ENCODE data around the gene ABCC5. TPM values are rescaled to one million over a fixed set of nuclear protein-coding genes. Genes with fewer than 3 reads are reported as not detected.
A peak's percentile ranks its signal among the peaks of the same experiment; 100 is the strongest.

The ABCC5 gene
- total and polyA plus RNA-seq, 7 donors, result 13.8 to 39.6 (median 22.0) TPM

DNA sequence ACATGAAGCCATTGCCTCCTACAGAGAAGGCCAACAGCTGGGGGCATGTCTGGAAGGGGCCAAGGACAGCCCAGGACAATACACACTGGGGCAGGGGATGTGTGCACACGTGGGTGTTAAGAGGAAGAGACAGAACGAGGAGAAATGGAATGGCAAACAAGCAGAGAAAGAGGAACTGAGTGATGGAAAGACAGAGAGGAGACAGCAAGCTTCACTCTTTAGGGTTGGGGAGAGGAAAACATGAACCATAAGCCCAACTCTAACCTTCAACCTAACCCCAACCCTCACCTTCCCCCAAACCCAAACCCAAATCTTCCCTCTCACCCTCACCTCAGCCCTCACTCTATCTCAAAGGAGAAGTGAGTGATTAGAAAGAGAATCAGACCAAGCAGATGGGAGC is 121.1 kb downstream of the ABCC5 start:
- WGBS, 2 donors, result 36 to 47% methylated on average over 2 of the region's 2 CpGs
- TF ChIP-seq, protein P1, sequence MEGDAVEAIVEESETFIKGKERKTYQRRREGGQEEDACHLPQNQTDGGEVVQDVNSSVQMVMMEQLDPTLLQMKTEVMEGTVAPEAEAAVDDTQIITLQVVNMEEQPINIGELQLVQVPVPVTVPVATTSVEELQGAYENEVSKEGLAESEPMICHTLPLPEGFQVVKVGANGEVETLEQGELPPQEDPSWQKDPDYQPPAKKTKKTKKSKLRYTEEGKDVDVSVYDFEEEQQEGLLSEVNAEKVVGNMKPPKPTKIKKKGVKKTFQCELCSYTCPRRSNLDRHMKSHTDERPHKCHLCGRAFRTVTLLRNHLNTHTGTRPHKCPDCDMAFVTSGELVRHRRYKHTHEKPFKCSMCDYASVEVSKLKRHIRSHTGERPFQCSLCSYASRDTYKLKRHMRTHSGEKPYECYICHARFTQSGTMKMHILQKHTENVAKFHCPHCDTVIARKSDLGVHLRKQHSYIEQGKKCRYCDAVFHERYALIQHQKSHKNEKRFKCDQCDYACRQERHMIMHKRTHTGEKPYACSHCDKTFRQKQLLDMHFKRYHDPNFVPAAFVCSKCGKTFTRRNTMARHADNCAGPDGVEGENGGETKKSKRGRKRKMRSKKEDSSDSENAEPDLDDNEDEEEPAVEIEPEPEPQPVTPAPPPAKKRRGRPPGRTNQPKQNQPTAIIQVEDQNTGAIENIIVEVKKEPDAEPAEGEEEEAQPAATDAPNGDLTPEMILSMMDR (IDR thresholded peaks at IDR 0.05), result no peak
- peaks cover 0 to 5% (median 0%) of the 10 kb centered on the region in 4 donors for H3K4me1 ChIP-seq
- H3K27me3 ChIP-seq, result peaks cover 0 to 22% (median 0%) of the 10 kb centered on the region in 3 donors
- H3K36me3 ChIP-seq, result no peaks in the 10 kb centered on the region
- no peak for DNase-seq
- H3K4me3 ChIP-seq, result no peak overlapping the region
- intact Hi-C loops (cut with DNase I), result loop anchor here (5.0 kb wide), 1 partner anchor 241 kb away; the partner anchor contains the start of gene EIF2B5
- no peaks in the 10 kb centered on the region for H3K9me3 ChIP-seq
- no peak overlapping the region for H3K27ac ChIP-seq

DNA sequence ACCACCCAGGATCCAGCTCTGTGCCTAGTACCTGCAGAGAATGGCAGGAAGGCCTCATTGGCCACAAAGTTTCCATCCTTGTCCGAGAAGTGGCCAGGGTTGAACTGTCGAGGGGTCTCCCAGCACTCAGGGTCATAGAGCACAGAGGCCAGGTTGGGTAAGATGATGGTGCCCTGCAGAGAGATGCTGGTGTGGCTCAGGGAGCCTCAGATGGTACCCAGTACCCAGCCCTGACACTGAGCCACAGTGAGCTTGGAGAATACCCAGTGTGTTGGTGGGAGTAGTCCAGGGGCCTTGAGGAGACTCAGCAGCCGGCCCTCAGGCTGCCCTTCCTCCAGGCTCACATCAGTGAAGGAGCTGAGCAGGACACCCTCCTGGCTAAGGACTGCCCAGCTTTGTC is 121.5 kb downstream of the ABCC5 start:
- Histone ChIP-seq H3K36me3 (no peaks in the 10 kb centered on the region), H3K9me3 (no peaks in the 10 kb centered on the region), H3K4me1 (peaks cover 0 to 5% (median 0%) of the 10 kb centered on the region in 4 donors), H3K27ac (no peak overlapping the region), H3K27me3 (peaks cover 0 to 22% (median 0%) of the 10 kb centered on the region in 3 donors), H3K4me3 (no peak overlapping the region)
- TF ChIP-seq POLR2AphosphoS5 (IDR thresholded peaks at IDR 0.05), result no peak
- TF ChIP-seq, protein P1 (IDR thresholded peaks at IDR 0.05), result no peak
- no peak for TF ChIP-seq EP300 (IDR thresholded peaks at IDR 0.05)
- TF ChIP-seq POLR2A (IDR thresholded peaks at IDR 0.05), result no peak
- intact Hi-C loops (cut with DNase I), result loop anchor here (5.0 kb wide), 1 partner anchor 241 kb away; the partner anchor contains the start of gene EIF2B5
- DNase-seq, result no peak
- WGBS, 2 donors, result 85 to 87% methylated on average over 3 of the region's 3 CpGs

- TF ChIP-seq POLR2A (IDR thresholded peaks at IDR 0.05) (no peak), POLR2AphosphoS5 (IDR thresholded peaks at IDR 0.05) (no peak), EP300 (IDR thresholded peaks at IDR 0.05) (no peak)
- TF ChIP-seq, protein P1 (IDR thresholded peaks at IDR 0.05), result no peak
- Histone ChIP-seq H3K4me1 (peaks cover 0 to 5% (median 0%) of the 10 kb centered on the region in 4 donors), H3K27me3 (peaks cover 0 to 22% (median 0%) of the 10 kb centered on the region in 3 donors), H3K4me3 (no peak overlapping the region), H3K36me3 (no peaks in the 10 kb centered on the region), H3K9me3 (no peaks in the 10 kb centered on the region), H3K27ac (no peak overlapping the region)
- no peak for DNase-seq
- WGBS, 2 donors, result 87 to 92% methylated on average over 6 of the region's 6 CpGs
- intact Hi-C loops (cut with DNase I), result loop anchor here (1.0 to 5.0 kb wide), 3 partner anchors 122 to 355 kb away; partner anchors contain the start of genes ABCC5 and EIF2B5
Measured at GRCh38 chr3:183895774-183896173, 121.9 kb downstream of the ABCC5 start.

DNA sequence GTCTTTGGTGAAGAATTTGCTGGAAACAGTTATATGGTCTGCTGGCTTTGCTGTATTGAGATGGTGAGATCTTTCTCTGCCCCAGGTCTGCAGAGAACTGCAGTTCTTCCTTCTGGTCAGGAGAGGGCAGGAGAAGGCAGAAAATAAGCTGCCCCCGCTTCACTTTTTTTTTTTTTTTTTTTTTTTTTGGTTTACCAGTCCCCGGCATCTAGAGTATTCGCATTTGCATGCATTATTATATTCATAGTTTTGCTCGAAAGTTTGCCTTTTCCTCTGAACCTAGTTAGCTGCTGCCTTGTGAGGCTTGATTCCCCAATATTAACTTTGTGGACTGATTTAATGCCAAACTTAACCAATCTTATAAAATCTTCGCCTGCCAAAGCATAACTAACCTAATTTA is 122.4 kb downstream of the ABCC5 start:
- H3K27ac ChIP-seq, result no peak overlapping the region
- H3K4me3 ChIP-seq, result no peak overlapping the region
- no peak for TF ChIP-seq POLR2A (IDR thresholded peaks at IDR 0.05)
- TF ChIP-seq, protein P1 (IDR thresholded peaks at IDR 0.05), result peak; percentile 52 to 60 (median 58)
- H3K4me1 ChIP-seq, result peaks cover 0 to 5% (median 0%) of the 10 kb centered on the region in 4 donors
- 18 to 19% methylated on average over 5 of the region's 5 CpGs for WGBS, 2 donors
- H3K9me3 ChIP-seq, result no peaks in the 10 kb centered on the region
- intact Hi-C loops (cut with DNase I), result loop anchor here (1.0 to 5.0 kb wide), 3 partner anchors 122 to 355 kb away; partner anchors contain the start of genes ABCC5 and EIF2B5
- H3K27me3 ChIP-seq, result peaks cover 0 to 22% (median 0%) of the 10 kb centered on the region in 3 donors
- DNase-seq, result no peak
- H3K36me3 ChIP-seq, result no peaks in the 10 kb centered on the region
